LoVo (cell line): Measurements from ENCODE around the gene UBC.
"Not testable (repeated sequence)": the region's sequence is repeated elsewhere in the genome, so short reads cannot be mapped to it uniquely, and the experiment has no call there.

Source experiments
- DNase-seq: peaks from one replicate; pipeline ENCODE4 v3.0.0-alpha.2; 2016; ENCODE audit warnings: low spot score

Gene UBC

GRCh38 chr12:124930586-124930985 is 16.1 kb upstream of the UBC start:
- DNase-seq: no peak

- DNase-seq: no peak
These were observed 15.4 kb upstream of the UBC start for GRCh38 chr12:124929649-124930419.

- no peak for DNase-seq
These were observed 14.6 kb upstream of the UBC start for GRCh38 chr12:124928912-124929530.

GRCh38 chr12:124928095-124928911 is 13.9 kb upstream of the UBC start:
- DNase-seq: peak; percentile 90

GRCh38 chr12:124927201-124928094 is 13.0 kb upstream of the UBC start:
- DNase-seq: peak; percentile 94

- DNase-seq: not testable (repeated sequence)
These were observed 11.3 kb upstream of the UBC start for GRCh38 chr12:124925782-124926181.

- no peak for DNase-seq
These were observed 10.7 kb upstream of the UBC start for GRCh38 chr12:124925117-124925516.

GRCh38 chr12:124923905-124924734 is 9.7 kb upstream of the UBC start:
- DNase-seq: peak; percentile 57

GRCh38 chr12:124921200-124922031 is 7.0 kb upstream of the UBC start:
- DNase-seq: peak; percentile 66

GRCh38 chr12:124920353-124920935 is 6.0 kb upstream of the UBC start:
- no peak for DNase-seq

GRCh38 chr12:124919521-124920352 is 5.3 kb upstream of the UBC start:
- DNase-seq: peak; percentile 76

- not testable (repeated sequence) for DNase-seq
These were observed 4.2 kb upstream of the UBC start for GRCh38 chr12:124918622-124918988.

- DNase-seq: peak; percentile 54
These were observed 3.6 kb upstream of the UBC start for GRCh38 chr12:124917841-124918621.

GRCh38 chr12:124917135-124917840 is 2.8 kb upstream of the UBC start:
- DNase-seq: peak; percentile 100

- DNase-seq: peak; percentile 97
These were observed 2.1 kb upstream of the UBC start for GRCh38 chr12:124916374-124917134.
